Measurements from ENCODE around the gene ZHX3.

ZHX3 gene

DNA sequence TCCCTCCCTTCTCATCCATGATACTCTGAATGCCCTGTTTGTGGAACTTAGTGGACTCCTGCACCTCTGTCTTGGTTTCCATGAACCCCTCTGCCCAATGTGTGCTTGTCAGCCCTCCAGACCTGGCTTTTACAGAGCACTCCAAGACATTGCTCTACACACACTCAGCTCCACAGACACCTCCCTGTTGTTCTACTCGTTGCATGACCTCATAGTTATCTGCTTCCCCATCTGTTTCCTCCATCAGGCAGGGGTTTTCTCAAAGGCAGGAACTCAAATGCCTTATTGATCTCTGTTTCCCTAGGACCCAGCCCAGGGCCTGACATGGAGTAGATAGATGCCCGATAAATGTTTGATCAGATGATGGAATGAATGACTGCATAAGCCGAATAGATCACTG lies 166.9 kb downstream of the ZHX3 start:
- DNase-seq (ENCODE audit: low read depth), result no peak

DNA sequence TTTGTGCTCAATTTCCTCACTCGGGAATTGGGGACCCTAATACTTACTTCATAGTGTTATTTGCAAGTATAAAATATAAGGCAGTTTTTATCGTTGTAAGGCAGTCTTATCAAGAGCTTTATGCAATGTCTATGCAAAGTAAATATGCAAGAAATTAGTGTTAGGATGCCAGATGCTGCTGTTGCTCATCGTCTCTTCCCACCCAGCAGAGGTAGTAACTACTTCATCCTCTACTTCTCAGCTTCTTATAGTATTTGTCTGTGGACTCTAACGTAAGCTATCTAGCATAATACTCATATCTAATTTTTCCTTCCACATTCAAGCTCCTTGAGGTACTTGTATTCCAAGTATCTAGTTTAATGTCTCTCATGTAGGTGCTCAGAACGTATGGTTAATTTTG lies 168.6 kb downstream of the ZHX3 start:
- no peak for DNase-seq (ENCODE audit: low read depth)

DNA sequence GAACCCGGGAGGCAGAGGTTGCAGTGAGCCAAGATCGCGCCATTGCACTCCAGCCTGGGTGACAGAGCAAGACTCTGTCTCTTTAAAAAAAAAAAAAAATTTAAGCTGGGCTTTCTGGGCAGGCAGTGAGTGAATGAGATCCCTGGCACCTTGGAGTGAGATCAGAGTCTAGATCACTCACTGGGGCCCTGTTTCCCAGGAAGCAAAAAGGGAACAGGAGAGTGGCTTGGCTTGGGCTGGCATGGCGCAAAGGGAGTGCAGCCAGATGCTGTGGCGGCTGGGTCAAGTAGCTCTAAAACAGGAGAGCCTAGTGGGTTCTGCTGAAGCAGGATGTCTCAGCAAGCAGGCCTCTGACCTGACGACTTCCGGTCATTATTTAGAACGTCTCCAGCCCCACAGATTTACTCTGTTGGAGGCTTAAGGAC lies 169.8 kb downstream of the ZHX3 start:
- no peak for DNase-seq (ENCODE audit: low read depth)

DNA sequence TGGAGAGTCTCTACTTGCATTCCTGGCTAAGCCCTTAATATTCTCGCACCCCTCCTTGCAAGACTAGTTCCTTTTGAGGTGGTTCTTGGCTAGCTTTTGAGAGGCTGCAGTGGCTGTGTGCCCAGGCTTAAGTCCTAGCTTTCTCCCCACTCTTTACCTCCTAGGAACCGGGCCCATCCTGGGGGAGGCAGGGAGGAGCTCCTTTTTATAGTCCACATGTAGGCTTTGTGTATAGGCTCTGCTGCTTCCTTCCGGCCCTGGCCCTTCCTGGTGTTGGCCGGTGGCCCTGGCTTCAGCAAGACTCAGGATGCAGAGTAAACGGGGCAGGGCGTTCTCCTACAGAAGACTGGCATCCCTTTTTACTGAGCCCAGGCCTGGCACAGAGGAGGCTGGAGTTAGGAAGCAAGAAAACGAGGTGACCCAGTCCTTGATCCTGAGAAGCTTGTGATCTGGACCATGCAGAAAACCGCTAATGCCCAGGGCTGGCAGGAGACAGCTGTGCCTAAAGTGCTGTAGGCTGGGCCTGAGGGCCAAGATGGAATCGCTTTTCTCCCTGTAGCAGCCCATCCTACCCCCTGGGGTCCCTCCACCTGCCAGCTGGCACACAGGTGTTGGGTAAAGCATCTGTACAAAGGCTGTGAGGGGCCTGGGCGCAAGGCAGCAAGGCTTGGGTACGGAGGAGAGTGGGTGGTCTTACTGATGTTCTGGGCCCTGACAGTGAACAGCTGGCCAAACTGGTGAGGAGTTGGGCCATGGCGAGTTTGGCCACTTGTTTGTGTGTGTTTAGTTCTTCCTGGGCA lies 171.5 kb downstream of the ZHX3 start:
- DNase-seq (ENCODE audit: low read depth), result no peak

DNA sequence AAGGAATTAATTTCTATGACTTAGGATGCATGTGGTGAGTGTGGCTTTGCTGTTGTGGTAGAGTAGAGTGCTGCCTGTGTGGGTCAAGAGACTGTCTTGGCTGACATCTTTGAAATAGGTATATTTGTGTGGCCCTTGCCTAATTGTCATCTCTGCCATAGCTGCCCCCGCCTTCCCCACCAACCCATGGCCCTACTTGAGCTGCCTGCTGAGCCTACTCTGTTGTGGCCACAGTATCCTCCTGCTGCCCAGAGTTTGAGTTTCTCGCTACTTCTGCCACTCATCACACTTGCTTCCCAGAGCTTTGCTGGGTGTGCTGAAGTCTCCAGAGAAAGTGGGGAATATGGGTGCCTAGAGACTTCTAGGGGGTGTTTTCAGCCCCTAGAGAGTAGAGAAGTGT lies 172.2 kb downstream of the ZHX3 start:
- DNase-seq (ENCODE audit: low read depth), result no peak

DNA sequence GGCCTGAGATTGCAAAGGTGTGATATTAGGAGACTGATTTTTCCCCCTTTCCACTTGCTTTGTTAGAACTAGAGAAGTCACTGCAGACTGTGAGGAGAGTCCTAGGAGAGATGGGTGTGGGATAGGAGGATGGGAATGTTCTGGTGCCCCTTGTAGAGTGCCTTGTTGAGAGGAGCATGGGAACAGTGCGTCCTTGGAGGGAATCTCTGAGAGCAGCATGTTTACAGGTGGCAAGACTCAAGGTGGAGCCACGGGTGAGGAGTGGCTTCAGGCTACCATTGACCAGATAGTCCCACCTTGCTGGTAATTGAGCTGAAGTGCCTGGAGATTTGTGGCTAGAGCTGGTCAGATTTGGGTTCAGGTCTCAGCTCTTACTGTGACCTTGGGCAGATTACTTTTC lies 174.2 kb downstream of the ZHX3 start:
- DNase-seq (ENCODE audit: low read depth), result no peak

DNA sequence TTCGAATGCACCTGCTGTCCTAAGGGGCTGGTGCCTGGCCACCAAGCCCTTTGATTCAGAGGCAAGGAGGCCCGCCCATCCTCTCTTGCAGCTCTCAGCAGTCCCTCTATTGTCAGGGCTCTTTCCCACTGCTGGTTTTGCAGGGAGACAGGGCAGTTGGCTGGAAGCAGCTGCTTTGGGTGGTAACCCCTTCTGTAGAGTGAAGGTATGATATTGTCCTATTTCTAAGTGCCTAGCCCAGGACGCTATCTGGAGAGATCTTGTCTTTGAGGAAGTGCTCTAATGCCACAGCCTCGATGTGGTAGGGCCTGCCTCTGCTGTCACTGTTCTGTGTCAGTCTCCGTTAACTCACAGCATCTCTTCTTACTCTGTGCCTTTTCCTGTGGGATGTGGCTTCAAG lies 174.6 kb downstream of the ZHX3 start:
- DNase-seq (ENCODE audit: low read depth), result no peak

DNA sequence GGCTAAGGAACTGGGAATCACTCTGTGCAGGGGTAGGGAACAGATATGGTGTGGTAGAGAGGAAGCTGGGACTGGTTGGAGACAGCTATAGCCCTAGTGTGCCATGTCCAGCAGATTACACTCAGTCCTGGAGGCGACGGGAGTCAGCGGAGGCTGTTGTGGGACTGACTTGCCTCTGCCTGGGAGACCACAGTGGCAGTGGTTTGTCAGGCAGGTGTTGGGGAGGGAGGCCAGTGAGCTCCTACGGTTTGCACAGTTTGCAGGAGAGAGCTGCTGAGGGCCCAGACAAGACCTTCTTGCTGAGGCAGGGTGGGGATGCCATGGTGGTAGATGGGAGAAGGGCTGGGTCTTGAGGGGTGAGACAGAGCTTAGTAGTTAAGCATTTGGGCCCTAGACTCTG lies 175.3 kb downstream of the ZHX3 start:
- DNase-seq (ENCODE audit: low read depth), result no peak

DNA sequence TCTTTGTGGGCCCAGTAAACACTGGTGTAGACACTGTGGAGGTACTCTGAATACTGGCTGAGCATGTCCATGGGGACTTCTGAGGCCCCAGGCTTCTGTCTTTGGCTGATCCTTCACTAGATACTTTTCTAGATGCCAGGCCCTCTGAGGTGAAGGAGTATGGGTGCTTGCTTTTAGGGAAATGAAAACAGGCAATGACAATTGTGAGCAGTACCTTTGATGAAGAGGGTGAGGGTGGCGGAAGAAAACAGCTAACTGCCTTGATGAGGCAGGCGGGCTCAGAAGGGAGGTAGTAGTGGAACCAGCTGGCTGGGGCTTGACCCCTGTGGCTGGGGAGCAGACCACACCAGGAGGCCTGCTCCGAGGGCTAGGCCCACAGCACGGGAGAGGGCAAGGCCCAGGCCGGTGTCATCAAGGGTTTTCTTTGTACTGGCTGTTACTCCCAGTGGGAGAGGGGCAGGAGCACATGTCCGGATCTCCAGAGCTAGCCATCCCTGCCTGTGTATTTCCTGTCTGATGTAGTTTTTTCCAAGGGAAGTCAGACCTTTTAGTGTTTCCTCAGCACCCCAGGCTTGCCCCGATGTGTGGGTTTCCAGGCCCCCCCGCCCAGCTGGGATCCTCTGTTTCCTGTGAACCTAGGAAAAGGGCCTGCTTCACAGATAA lies 176.2 kb downstream of the ZHX3 start:
- DNase-seq (ENCODE audit: low read depth), result no peak

DNA sequence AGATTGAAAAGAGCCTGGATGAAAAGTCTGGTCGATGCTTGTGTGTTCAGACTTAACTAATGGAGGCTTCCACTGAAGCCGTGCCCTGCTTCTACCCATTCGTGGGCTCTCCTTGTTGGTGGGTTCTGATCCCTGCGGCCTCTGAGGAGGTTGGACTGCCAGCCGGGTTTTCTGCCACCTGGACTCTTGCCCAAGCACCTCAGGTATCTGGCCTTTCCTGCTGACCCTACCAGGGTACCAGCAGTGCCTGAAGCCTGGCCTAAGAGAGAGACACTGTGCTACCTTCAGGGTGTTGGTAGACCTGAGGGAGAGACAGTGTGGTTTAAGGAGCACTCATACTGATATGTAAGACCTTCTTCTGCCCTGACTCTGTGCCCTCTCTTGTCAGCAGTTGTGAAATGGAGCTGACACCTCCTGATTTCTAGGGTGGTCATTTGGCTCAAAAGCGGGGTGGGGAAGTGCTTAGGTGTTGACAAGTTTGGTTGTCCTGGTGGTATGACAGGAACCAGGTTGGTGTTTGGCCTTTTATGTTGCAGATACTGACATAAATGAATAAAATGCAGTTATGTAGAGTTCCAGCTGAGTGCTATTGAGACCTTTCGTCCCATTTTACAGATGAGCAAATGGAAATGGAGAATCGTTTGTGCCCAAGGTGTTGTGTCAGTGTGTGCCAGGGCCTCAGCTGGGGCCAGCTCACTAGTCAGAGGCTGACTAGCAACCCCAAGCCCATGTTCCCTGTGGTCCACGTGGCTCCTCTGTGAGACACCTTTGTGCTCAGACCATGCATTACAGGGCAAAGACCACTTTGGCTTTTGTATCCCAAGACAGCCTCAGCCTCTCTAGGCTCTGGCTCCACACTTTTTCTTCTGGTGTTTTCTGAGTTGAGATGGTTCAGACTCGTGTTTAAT lies 177.1 kb downstream of the ZHX3 start:
- no peak for DNase-seq (ENCODE audit: low read depth)

DNA sequence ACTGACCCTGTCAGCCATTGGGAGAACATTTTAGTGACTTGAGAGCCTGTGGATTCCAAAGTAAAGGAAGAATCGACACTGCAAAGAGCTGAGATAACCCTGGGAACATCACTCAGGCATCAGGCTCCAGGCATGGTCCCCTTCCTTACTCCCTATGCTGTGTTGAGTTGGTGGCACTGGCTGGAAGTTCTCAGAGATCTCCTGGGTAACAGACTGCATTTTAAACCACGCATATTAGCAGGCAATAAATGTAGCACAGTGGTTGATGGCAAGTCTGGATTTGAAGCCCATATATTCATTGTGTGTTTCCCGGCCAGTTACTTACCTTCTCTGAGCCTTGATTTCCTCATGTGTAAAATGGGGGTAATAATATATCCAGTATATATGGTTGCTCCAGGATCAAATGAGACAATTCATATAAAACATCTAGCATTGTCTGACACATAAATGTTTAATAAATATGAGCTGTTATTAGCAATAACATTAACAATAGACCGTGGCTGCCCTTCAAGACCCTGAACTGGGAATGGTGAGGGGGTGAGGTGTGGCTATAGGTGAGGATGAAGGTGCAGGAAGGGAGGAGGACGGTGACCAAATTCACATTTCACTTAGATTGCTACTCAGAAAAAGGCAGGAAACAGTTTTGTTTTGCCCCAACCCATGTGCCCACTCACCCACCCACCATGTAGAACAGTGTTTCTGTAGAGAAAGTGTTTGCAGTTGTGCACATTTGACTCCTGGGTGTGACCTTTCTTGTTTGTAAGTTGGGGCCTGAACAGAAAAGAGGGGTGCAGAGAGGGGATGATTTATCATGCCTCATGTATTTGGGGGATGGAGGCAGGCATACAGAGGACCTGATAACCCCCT lies 178.1 kb downstream of the ZHX3 start:
- DNase-seq (ENCODE audit: low read depth), result no peak

DNA sequence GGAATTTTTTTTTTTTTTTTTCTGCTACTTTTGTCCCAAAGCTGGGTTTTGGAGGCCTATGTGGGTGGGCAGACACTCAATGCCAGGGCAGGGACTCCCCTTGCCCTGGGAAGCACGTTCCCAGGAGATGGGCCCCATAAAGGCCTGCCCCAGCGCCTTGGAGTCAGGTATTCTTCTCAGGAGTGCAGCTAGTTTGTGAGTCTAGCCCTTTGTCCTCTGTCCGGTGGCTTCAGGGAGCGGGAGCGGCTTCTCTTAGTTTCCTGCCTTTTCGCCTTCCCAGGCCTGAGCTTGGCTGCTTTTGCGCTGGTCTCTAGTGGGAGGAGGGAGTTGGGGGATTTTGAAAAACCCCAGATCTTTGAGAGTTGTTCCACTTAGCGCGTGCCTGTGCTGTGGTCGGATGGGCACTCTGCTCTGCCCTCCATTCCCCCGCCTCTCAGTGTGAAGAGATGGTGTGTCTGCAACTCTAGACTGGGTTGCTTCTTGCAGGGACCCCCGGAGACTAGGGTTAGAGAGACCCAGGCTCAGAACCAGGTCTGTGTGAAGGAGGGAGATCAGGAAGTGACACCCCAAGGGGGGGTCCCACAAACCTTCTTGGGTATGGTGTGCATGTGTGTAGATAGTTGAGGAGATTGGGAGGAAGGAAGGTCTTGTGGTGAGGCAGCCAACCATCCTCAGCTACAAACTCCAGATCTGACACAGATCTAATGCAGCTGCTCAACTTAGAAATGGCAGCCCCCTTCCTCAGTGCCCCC lies 178.9 kb downstream of the ZHX3 start:
- DNase-seq (ENCODE audit: low read depth), result no peak

DNA sequence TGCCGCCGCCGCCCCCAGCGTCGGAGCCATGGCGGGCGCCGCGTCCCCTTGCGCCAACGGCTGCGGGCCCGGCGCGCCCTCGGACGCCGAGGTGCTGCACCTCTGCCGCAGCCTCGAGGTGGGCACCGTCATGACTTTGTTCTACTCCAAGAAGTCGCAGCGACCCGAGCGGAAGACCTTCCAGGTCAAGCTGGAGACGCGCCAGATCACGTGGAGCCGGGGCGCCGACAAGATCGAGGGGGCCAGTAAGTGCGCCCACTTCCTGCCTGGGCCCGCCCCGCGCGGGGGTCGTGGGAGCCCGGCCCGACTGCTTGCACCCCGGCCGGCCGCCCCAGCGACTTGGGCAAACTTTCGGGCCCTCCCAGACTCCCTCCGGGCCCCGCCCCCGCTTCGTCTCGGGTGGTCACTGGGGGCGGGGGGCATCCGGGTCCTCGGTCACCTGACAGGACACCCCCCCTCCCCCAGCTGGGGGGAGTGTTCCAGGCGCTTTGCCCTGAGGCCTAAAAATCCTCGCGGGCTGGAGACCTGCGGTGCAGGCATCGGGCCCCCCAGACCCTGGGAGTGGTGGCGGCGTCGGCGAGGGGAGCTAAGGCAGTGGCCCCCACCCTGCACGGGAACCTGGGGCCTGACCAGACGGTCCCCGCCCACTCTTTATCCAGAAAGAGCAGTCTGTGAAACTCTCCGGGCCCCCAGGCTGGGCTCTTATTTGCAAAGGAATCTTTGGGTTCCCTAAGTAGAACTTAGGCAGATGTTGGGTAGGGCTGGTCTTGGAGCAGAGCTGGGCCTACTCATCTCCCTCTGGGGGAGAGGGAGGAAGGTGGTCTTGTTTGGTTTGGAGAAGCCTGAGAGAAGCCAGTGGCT lies 179.7 kb downstream of the ZHX3 start:
- DNase-seq (ENCODE audit: low read depth), result peak; percentile 60

DNA sequence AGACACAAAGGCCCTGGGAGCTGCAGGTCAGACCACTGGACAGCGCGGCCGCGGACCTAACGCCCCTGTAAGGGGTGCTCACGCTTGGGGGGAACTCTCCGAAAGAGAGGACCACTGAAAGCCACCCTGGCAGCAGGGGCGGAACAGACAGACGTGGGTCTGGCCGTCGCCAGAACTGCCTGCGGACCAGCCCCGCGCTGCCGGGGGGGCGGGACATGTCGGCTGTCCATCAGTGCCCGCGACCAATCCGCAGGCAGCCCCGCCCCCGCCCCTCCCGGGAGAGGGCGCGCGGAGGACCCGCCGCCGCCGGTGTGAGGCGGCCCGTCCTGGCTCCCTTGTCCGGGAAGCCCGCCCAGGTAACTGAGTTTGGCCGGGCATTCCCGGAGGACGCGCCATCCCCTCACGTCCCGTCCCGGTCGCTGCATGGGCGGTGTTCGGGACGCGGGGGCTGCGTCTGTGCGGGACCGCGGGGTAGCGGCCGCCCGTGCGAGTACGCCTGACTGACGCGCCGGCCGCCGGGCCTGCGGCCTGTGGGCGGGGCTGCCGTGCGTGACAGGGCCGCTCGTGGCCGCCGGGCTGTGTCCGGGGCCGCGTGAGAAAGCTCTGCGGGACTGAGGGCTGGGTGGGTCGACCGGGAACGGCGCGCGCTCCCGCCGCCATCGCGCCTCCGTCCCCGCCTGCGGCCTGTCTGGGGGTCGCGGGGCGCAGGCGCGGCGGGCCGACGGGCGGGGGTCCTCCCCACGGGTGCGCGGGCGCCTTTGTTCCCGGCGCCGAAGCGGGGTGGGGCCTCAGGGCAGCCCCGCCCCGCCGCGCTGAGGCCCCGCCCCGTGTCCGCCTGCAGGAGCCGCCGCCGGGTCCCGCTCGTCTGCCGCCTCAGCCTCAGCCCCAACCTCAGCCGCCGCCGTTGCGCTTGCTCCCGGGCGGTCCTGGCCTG lies 180.6 kb downstream of the ZHX3 start, which contains the start of gene PLCG1:
Gene PLCG1, plus strand, starts transcription at position 864 of the 934 bp plus-strand sequence. CDS start 99 bp downstream, outside the sequence.
- peak; percentile 88 for DNase-seq (ENCODE audit: low read depth)

DNA sequence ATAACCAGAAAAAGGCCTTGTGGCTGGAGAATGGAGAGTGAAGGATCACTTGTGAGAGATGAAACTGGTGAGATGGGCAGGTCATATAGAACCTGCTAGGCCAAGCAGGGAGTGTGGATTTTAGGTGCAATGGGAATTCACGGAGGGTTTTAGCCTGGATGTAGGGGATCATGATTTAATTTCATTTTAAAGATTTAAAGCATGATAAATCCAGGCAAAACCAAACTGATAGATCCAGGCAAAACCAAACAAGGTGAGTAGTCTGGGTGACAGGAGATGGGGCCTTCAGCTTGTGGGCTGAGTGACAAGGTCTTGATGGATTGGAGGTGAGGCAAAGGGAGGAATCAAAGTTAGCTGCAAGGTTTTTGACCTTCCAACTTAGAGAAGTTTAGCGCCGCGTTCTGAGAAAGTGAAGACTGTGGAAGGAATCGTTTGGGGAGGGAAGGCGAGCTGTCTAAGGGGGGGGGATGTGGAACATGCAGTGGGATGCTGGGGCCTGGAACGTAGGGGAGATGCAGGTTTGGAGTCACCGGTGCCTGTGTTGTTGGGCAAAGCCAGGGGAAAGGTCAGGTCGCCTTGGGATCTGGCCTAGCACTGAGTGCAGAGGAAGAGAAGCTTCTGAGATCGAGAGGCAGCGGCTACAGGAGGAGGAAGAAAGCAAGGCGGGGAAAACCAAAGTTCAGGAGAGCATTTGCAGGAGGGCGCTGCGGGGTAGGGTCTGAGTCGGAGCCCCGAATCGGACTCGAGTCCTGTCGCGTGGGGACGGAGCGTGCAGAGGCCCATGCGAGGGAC lies 181.4 kb downstream of the ZHX3 start:
- no peak for DNase-seq (ENCODE audit: low read depth)

DNA sequence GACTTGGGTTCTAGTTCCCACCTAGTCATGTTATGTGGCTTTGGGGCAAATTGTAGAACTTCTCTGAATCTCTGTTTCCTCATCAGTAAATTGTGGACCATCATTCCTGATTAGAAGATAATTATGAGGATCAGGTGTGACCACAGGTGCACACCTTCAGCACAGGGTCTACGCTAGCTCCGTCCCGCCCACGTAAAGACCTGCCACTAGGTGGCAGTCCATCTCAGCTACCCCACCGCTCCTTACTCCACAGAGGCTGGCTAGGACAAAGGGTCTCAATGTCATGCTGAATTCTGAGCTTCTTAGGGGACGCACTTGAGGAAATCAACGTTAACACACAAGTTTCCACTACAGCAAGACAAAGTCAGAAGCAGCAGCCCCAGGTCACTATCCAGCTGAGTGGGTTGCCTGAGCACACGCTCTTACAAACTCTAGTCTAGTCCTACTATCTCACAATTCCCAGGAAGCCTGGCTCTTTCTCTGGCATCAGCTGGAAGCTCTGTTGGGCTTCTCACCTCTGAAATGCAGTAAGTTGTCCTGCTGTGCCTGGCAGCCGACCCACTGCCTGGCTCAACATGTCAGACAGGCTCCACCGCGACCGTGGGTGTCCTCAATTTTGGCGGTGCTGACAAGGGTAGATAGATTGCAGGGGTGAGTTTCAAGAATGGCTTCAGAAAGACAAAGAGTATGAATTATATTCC lies 182.2 kb downstream of the ZHX3 start:
- peak; percentile 45 for DNase-seq (ENCODE audit: low read depth)

Measured in activated T-cell treated with anti-CD3 and anti-CD28 coated beads for 48 hours (primary cell).